DND-41 (cell line): ENCODE data around the gene HIVEP1.

Experiments used
- ATAC-seq: fragments of 200-7000 bp; cut with Tn5 transposase; 3 replicates; pipeline ENCODE4 v1.9.1; 2021; ENCODE audit warnings: low read depth; ENCODE audit not compliant: insufficient read depth
- DNase-seq: peaks from one replicate; pipeline ENCODE4 v3.0.0-alpha.2; 2020
- H2AFZ ChIP-seq: 2 replicates; pipeline ENCODE4 v1.6.0; 2012; ENCODE audit warnings: low read depth, low read length
- H3K27ac ChIP-seq: 2 replicates; pipeline ENCODE4 v1.5.1; 2012; ENCODE audit warnings: low read length, inconsistent platforms
- H3K27me3 ChIP-seq: fragments of 200-600 bp; sonication (generic); 2 replicates; pipeline ENCODE4 v1.6.0; 2012; ENCODE audit warnings: low read length, mild to moderate bottlenecking, inconsistent platforms; ENCODE audit not compliant: insufficient read depth, poor library complexity
- H3K36me3 ChIP-seq: 2 replicates; pipeline ENCODE4 v1.5.1; 2012; ENCODE audit warnings: low read length, inconsistent platforms; ENCODE audit not compliant: insufficient read depth
- H3K4me1 ChIP-seq: 2 replicates; pipeline ENCODE4 v1.5.1; 2012; ENCODE audit warnings: mild to moderate bottlenecking, low read length; ENCODE audit not compliant: insufficient read depth
- H3K4me2 ChIP-seq: 2 replicates; pipeline ENCODE4 v1.6.0; 2012; ENCODE audit warnings: mild to moderate bottlenecking, moderate library complexity, low read length, inconsistent platforms; ENCODE audit not compliant: insufficient read depth
- H3K4me3 ChIP-seq, 2 experiments: fragments of 200-600 bp in 1 of 2; shearing (Covaris generic) in 1 of 2; 2 replicates each; pipeline ENCODE4 v1.5.1; 2012 to 2016; ENCODE audit warnings: inconsistent platforms in 2 of 2, low read length in 2 of 2, mild to moderate bottlenecking in 2 of 2, low read depth in 1 of 2, moderate library complexity in 1 of 2
- H3K79me2 ChIP-seq: 2 replicates; pipeline ENCODE4 v1.6.0; 2012; ENCODE audit warnings: low read length, inconsistent platforms; ENCODE audit not compliant: insufficient read depth
- H3K9ac ChIP-seq: 2 replicates; pipeline ENCODE4 v1.6.0; 2012; ENCODE audit warnings: low read depth, mild to moderate bottlenecking, inconsistent platforms, low read length, moderate library complexity
- H3K9me3 ChIP-seq: 2 replicates; pipeline ENCODE4 v1.5.1; 2012; ENCODE audit warnings: low read length, moderate library complexity, mild to moderate bottlenecking, inconsistent platforms; ENCODE audit not compliant: insufficient read depth, severe bottlenecking
- H4K20me1 ChIP-seq: 2 replicates; pipeline ENCODE4 v1.6.0; 2012; ENCODE audit warnings: low read length; ENCODE audit not compliant: insufficient read depth
- EZH2 ChIP-seq: IDR thresholded peaks from 3 replicates; pipeline ENCODE4 v1.6.1; 2012; ENCODE audit warnings: borderline replicate concordance, low read depth, mild to moderate bottlenecking, moderate library complexity, low read length, inconsistent platforms; ENCODE audit not compliant: severe bottlenecking
- TF ChIP-seq, protein P1 (sequence below): IDR thresholded peaks from 2 replicates; pipeline ENCODE4 v1.5.1; 2012; ENCODE audit warnings: borderline replicate concordance, low read length, moderate library complexity, mild to moderate bottlenecking; ENCODE audit not compliant: poor library complexity, severe bottlenecking; ENCODE audit errors: extremely low read depth

HIVEP1 gene

DNA sequence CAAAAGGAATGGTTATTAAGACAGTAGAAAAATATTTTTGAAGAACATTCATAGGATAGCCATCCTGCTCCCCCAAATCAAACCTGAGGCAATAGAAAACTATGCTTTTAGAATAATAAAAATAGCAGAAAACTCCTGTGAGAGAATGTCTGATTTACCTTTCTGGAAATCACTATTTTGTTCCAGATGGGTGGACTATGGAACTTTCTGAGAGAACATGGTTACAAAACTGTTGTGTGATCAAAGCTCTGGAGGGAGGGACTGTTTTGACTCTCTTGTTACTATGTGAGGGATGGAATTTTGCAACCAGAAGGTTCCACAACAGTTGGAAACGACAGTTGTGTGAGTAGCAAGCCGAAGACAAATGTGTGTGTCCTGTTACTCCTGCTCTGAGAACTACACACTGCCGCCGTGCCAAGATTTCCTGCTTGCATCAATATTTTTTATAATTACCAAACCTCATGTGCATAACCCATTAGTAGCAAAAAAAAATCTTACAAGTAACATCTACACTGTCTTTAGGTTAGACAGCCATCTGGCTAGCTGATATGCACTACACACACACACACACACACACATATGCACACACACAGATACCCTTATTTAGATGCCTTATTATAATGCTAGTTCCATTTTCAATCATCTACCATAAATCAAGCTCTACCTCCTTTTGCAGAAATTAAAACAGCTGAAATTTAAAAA, 11.0 kb upstream of the HIVEP1 start:
- H4K20me1 ChIP-seq: no peaks in the 10 kb centered on the region
- H3K4me3 ChIP-seq: no peak overlapping the region
- no peak overlapping the region for H3K4me2 ChIP-seq
- H3K27ac ChIP-seq: no peak overlapping the region
- H3K9me3 ChIP-seq: no peaks in the 10 kb centered on the region
- DNase-seq (no peak), ATAC-seq (no peak)
- no peaks in the 10 kb centered on the region for H3K79me2 ChIP-seq
- H3K36me3 ChIP-seq: no peaks in the 10 kb centered on the region
- H3K27me3 ChIP-seq: peaks cover 19% of the 10 kb centered on the region
- H3K4me1 ChIP-seq: no peaks in the 10 kb centered on the region
- H2AFZ ChIP-seq: no peak overlapping the region
- TF ChIP-seq EZH2: no peak
- TF ChIP-seq, protein P1, sequence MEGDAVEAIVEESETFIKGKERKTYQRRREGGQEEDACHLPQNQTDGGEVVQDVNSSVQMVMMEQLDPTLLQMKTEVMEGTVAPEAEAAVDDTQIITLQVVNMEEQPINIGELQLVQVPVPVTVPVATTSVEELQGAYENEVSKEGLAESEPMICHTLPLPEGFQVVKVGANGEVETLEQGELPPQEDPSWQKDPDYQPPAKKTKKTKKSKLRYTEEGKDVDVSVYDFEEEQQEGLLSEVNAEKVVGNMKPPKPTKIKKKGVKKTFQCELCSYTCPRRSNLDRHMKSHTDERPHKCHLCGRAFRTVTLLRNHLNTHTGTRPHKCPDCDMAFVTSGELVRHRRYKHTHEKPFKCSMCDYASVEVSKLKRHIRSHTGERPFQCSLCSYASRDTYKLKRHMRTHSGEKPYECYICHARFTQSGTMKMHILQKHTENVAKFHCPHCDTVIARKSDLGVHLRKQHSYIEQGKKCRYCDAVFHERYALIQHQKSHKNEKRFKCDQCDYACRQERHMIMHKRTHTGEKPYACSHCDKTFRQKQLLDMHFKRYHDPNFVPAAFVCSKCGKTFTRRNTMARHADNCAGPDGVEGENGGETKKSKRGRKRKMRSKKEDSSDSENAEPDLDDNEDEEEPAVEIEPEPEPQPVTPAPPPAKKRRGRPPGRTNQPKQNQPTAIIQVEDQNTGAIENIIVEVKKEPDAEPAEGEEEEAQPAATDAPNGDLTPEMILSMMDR: no peak
- no peak overlapping the region for H3K9ac ChIP-seq

DNA sequence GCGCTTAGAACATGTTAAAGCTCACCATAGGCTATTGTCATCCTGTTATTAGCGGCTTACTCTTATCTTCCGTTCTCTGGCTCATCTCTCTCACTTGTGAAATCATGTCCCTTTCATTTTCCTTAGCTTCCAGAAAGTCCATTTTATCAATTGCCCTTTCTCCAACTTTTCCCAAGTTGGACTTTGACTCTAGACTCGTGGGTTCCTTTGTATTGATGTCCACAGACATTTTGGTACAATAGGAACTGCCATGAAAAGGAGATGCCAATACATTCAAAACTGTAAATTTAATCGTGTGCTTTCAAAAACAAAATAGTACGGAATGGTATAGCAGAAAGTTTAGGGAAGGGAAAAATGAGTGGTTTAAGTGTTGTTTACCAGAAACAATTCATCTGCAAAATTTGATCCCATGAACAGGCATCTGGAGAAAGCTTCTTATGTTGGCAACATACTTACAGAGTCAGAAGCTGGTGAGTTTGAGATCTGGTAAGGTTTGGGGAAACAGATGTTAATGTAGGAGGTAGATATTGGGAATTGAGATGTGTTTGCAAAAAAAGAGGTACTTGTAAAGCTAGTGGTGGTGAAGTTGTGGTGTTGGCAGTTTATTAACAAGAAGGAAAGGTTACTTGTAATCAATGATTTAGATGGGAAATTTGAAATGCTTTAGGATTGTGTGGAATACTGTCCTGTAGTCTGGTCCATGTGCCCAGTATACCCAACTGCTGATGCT, 10.2 kb upstream of the HIVEP1 start:
- H3K9ac ChIP-seq: no peak overlapping the region
- peaks cover 18% of the 10 kb centered on the region for H3K27me3 ChIP-seq
- ATAC-seq (no peak), DNase-seq (no peak)
- no peaks in the 10 kb centered on the region for H3K36me3 ChIP-seq
- no peak overlapping the region for H3K4me2 ChIP-seq
- H3K27ac ChIP-seq: no peak overlapping the region
- no peaks in the 10 kb centered on the region for H3K4me1 ChIP-seq
- H3K9me3 ChIP-seq: no peaks in the 10 kb centered on the region
- H4K20me1 ChIP-seq: no peaks in the 10 kb centered on the region
- H2AFZ ChIP-seq: no peak overlapping the region
- no peaks in the 10 kb centered on the region for H3K79me2 ChIP-seq
- H3K4me3 ChIP-seq: no peak overlapping the region
- TF ChIP-seq, protein P1: no peak
- no peak for TF ChIP-seq EZH2

DNA sequence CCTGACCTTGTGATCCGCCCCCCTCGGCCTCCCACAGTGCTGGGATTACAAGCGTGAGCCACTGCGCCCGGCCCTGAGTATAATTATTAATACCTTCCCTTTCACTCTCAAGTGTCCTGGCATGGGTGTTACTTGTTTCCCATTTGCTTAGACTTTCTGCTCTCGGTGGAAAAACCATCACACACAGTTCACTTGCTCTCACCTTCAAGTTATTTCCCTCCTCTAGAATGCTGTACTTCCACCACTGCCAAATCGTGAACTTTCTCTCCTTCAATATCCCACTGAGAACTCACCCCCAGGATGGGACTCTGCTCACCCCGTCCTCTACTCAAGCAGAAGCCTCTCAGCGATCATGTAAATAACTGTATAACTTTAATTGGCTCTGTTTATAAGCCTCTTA, 4.6 kb upstream of the HIVEP1 start:
- H3K36me3 ChIP-seq: no peaks in the 10 kb centered on the region
- H3K27me3 ChIP-seq: peaks cover 30% of the 10 kb centered on the region
- no peak overlapping the region for H2AFZ ChIP-seq
- no peak overlapping the region for H3K4me2 ChIP-seq
- H3K9ac ChIP-seq: no peak overlapping the region
- TF ChIP-seq, protein P1: no peak
- no peak for TF ChIP-seq EZH2
- DNase-seq: no peak
- H3K79me2 ChIP-seq: no peaks in the 10 kb centered on the region
- ATAC-seq: no peak
- no peaks in the 10 kb centered on the region for H3K9me3 ChIP-seq
- H3K4me3 ChIP-seq: no peak overlapping the region
- peaks cover 27% of the 10 kb centered on the region for H3K4me1 ChIP-seq
- peaks cover 4% of the 10 kb centered on the region; the same call in 1 of the 2 replicates for H4K20me1 ChIP-seq
- H3K27ac ChIP-seq: no peak overlapping the region
